NCI-H748 (cell line): ENCODE measurements around the gene GET4.
"Not testable (repeated sequence)": the region's sequence is repeated elsewhere in the genome, so short reads cannot be mapped to it uniquely, and the experiment has no call there.

ENCODE experiments used
- DNase-seq: peaks from one replicate; lab custom pipeline; 2025; ENCODE audit not compliant: unreplicated experiment; lab: John Stamatoyannopoulos, UW

Gene GET4

GRCh38 chr7:845091-845490 is 31.3 kb upstream of the GET4 start:
- DNase-seq, result no peak

GRCh38 chr7:845731-846130 is 30.6 kb upstream of the GET4 start:
- DNase-seq, result no peak

- not testable (repeated sequence) for DNase-seq
These were observed 29.2 kb upstream of the GET4 start for GRCh38 chr7:846958-847650.

- not testable (repeated sequence) for DNase-seq
These were observed 28.6 kb upstream of the GET4 start for GRCh38 chr7:847728-848127.

GRCh38 chr7:849145-849544 is 27.2 kb upstream of the GET4 start:
- DNase-seq, result no peak

GRCh38 chr7:849781-850180 is 26.6 kb upstream of the GET4 start:
- DNase-seq, result no peak

- no peak for DNase-seq
These were observed 25.1 kb upstream of the GET4 start for GRCh38 chr7:851204-851603.

- no peak for DNase-seq
These were observed 22.8 kb upstream of the GET4 start for GRCh38 chr7:853366-854117.

- DNase-seq, result no peak
These were observed 22.1 kb upstream of the GET4 start for GRCh38 chr7:854118-854775.

- DNase-seq, result no peak
These were observed 20.5 kb upstream of the GET4 start for GRCh38 chr7:855686-856369.

GRCh38 chr7:856444-857095 is 19.8 kb upstream of the GET4 start:
- no peak for DNase-seq

GRCh38 chr7:857661-858060 is 18.7 kb upstream of the GET4 start:
- DNase-seq, result no peak

- no peak for DNase-seq
These were observed 16.9 kb upstream of the GET4 start for GRCh38 chr7:859359-860030.

GRCh38 chr7:860149-860548 is 16.2 kb upstream of the GET4 start:
- DNase-seq, result no peak

GRCh38 chr7:861222-861621 is 15.1 kb upstream of the GET4 start:
- no peak for DNase-seq

GRCh38 chr7:862157-862556 is 14.2 kb upstream of the GET4 start:
- no peak for DNase-seq

- no peak for DNase-seq
These were observed 13.2 kb upstream of the GET4 start for GRCh38 chr7:863106-863505.

GRCh38 chr7:865921-866320 is 10.4 kb upstream of the GET4 start:
- no peak for DNase-seq

- DNase-seq, result no peak
These were observed 9.4 kb upstream of the GET4 start for GRCh38 chr7:867001-867405.

- DNase-seq, result no peak
These were observed 8.8 kb upstream of the GET4 start for GRCh38 chr7:867406-868188.
